Loucy (cell line): ENCODE data around the gene GLYR1.

Source experiments
- H2AFZ ChIP-seq: fragments of 200-600 bp; sonication (generic); 2 replicates; pipeline ENCODE4 v1.6.0; 2016; ENCODE audit warnings: antibody characterized with exemption, mild to moderate bottlenecking, low read length, moderate library complexity
- H3F3A ChIP-seq: fragments of 200-600 bp; 2 replicates; pipeline ENCODE4 v1.6.0; 2016; ENCODE audit warnings: antibody characterized with exemption, low read depth, mild to moderate bottlenecking
- H3K27me3 ChIP-seq: fragments of 200-600 bp; sonication (generic); 2 replicates; pipeline ENCODE4 v1.6.1; 2014; ENCODE audit warnings: low read length, mild to moderate bottlenecking; ENCODE audit not compliant: insufficient read depth, poor library complexity, severe bottlenecking
- H3K36me3 ChIP-seq: fragments of 200-600 bp; sonication (generic); 2 replicates; pipeline ENCODE4 v1.6.1; 2016; ENCODE audit warnings: low read length; ENCODE audit not compliant: insufficient read depth
- H3K4me1 ChIP-seq: fragments of 200-600 bp; sonication (generic); 2 replicates; pipeline ENCODE4 v1.5.1; 2014; ENCODE audit warnings: low read length, mild to moderate bottlenecking; ENCODE audit not compliant: insufficient read depth, poor library complexity, severe bottlenecking
- H3K4me2 ChIP-seq: fragments of 200-600 bp; sonication (generic); 2 replicates; pipeline ENCODE4 v1.6.0; 2014; ENCODE audit warnings: antibody characterized with exemption, low read length, low read depth, mild to moderate bottlenecking; ENCODE audit not compliant: poor library complexity, severe bottlenecking
- H3K4me3 ChIP-seq: fragments of 200-600 bp; sonication (generic); 2 replicates; pipeline ENCODE4 v1.5.1; 2014; ENCODE audit warnings: low read length, mild to moderate bottlenecking, mixed read lengths; ENCODE audit not compliant: poor library complexity, severe bottlenecking
- H3K79me2 ChIP-seq: fragments of 200-600 bp; sonication (generic); 2 replicates; pipeline ENCODE4 v1.6.1; 2014; ENCODE audit warnings: low read length; ENCODE audit not compliant: insufficient read depth
- H3K9ac ChIP-seq: fragments of 200-600 bp; sonication (generic); 2 replicates; pipeline ENCODE4 v1.6.0; 2014; ENCODE audit warnings: mild to moderate bottlenecking, low read depth, low read length, moderate library complexity; ENCODE audit not compliant: poor library complexity, severe bottlenecking
- H3K9me2 ChIP-seq: fragments of 200-600 bp; sonication (generic); replicated peaks from 2 replicates; pipeline ENCODE4 v1.6.1; 2016; ENCODE audit warnings: low read depth, low read length, mixed read lengths
- H3K9me3 ChIP-seq: fragments of 200-600 bp; sonication (generic); 2 replicates; pipeline ENCODE4 v1.6.1; 2014; ENCODE audit warnings: mild to moderate bottlenecking, antibody characterized with exemption, low read length, low read depth; ENCODE audit not compliant: insufficient read depth
- H4K20me1 ChIP-seq: fragments of 200-600 bp; sonication (generic); 2 replicates; pipeline ENCODE4 v1.6.0; 2014; ENCODE audit warnings: antibody characterized with exemption, low read length, mild to moderate bottlenecking; ENCODE audit not compliant: insufficient read depth, poor library complexity, severe bottlenecking
- CTCF ChIP-seq: fragments of 200-600 bp; sonication (generic); conservative IDR thresholded peaks from 2 replicates; pipeline ENCODE4 v1.5.1; 2014; ENCODE audit warnings: mild to moderate bottlenecking, antibody characterized with exemption, low read length
- EZH2phosphoT487 ChIP-seq: fragments of 200-600 bp; IDR thresholded peaks from 2 replicates; pipeline ENCODE4 v1.6.1; 2018; ENCODE audit warnings: antibody characterized with exemption, mild to moderate bottlenecking, moderate library complexity, borderline replicate concordance

The GLYR1 gene

GRCh38 chr16:4811242-4811641, 35.8 kb downstream of the GLYR1 start:
- no peak overlapping the region for H2AFZ ChIP-seq
- H4K20me1 ChIP-seq, result no peaks in the 10 kb centered on the region
- peaks cover 31% of the 10 kb centered on the region; the same call in 1 of the 2 replicates for H3K36me3 ChIP-seq
- no peaks in the 10 kb centered on the region for H3F3A ChIP-seq
- no peaks in the 10 kb centered on the region for H3K79me2 ChIP-seq
- H3K9ac ChIP-seq, result no peak overlapping the region
- H3K9me2 ChIP-seq, result no peaks in the 10 kb centered on the region
- H3K9me3 ChIP-seq, result no peaks in the 10 kb centered on the region
- no peak overlapping the region for H3K4me3 ChIP-seq
- no peaks in the 10 kb centered on the region for H3K4me1 ChIP-seq
- TF ChIP-seq EZH2phosphoT487 (no peak), CTCF (no peak)
- H3K4me2 ChIP-seq, result no peak overlapping the region
- H3K27me3 ChIP-seq, result no peaks in the 10 kb centered on the region

- Histone ChIP-seq H3K27me3 (no peaks in the 10 kb centered on the region), H3K4me1 (no peaks in the 10 kb centered on the region), H3K9me3 (no peaks in the 10 kb centered on the region), H3K9me2 (no peaks in the 10 kb centered on the region), H4K20me1 (no peaks in the 10 kb centered on the region), H3K4me3 (no peak overlapping the region), H3K9ac (no peak overlapping the region), H3K79me2 (no peaks in the 10 kb centered on the region), H3F3A (no peaks in the 10 kb centered on the region), H3K36me3 (peaks cover 4% of the 10 kb centered on the region; the same call in 1 of the 2 replicates), H2AFZ (no peak overlapping the region), H3K4me2 (no peak overlapping the region)
- TF ChIP-seq EZH2phosphoT487 (no peak), CTCF (no peak)
Observed at GRCh38 chr16:4806280-4806679, 40.8 kb downstream of the GLYR1 start.

GRCh38 chr16:4805231-4805630, 41.9 kb downstream of the GLYR1 start:
- Histone ChIP-seq H3K9ac (no peak overlapping the region), H3K4me3 (no peak overlapping the region), H2AFZ (no peak overlapping the region), H3K4me2 (no peak overlapping the region), H3K36me3 (peaks cover 4% of the 10 kb centered on the region; the same call in 1 of the 2 replicates), H3K9me2 (no peaks in the 10 kb centered on the region), H3K79me2 (no peaks in the 10 kb centered on the region), H3F3A (no peaks in the 10 kb centered on the region), H3K27me3 (no peaks in the 10 kb centered on the region), H3K9me3 (no peaks in the 10 kb centered on the region), H4K20me1 (no peaks in the 10 kb centered on the region), H3K4me1 (no peaks in the 10 kb centered on the region)
- TF ChIP-seq CTCF (no peak), EZH2phosphoT487 (no peak)
